ENCODE data around the gene CIDEC.

- no peak for TF ChIP-seq ZNF449 (tag by site-specific recombination; IDR thresholded peaks at IDR 0.05)
- no peak for TF ChIP-seq CTCF (tag by site-specific recombination; IDR thresholded peaks at IDR 0.05)
- no peak for TF ChIP-seq ZNF184 (tag by site-specific recombination; IDR thresholded peaks at IDR 0.05)
These were observed 17.6 kb upstream of the CIDEC start for GRCh38 chr3:9897408-9898372.
